Measurements from ENCODE around the gene NECAB2. TPM values are rescaled to one million over a fixed set of nuclear protein-coding genes. Genes with fewer than 3 reads are reported as not detected.

The NECAB2 gene
- total and polyA plus RNA-seq, 2 of the 8 experiments (the other 6 are each of a cell fraction or from before 2014, with no cell fraction given), result 3.6 to 4.2 TPM

- TF ChIP-seq CBX5 (IDR thresholded peaks at IDR 0.05; ENCODE audit: low read depth, low read length) (no peak), CREB1 (IDR thresholded peaks at IDR 0.05) (no peak), JUN (IDR thresholded peaks at IDR 0.05; ENCODE audit: low read depth, low read length) (no peak)
Measured at GRCh38 chr16:84041881-84042280, 73.8 kb downstream of the NECAB2 start (continued).
